GM10248 (cell line): Measurements from ENCODE around the gene IFNGR1.

ENCODE experiments used
- CTCF ChIA-PET: fragments of 300-600 bp; sonication (Branson Sonifier 250); formaldehyde crosslinking; extraction: SDS; loops from one replicate; lab custom pipeline; 2021; ENCODE audit warnings: antibody characterized with exemption; lab: Yijun Ruan, JAX
- POLR2A ChIA-PET: fragments of 350-650 bp; sonication (Branson Sonifier 250); formaldehyde crosslinking; extraction: SDS; loops from one replicate; lab custom pipeline; 2020; ENCODE audit warnings: antibody characterized with exemption; lab: Yijun Ruan, JAX
- DNase-seq: peaks from one replicate; pipeline ENCODE4 v3.0.0; 2012; ENCODE audit errors: extremely low spot score
- TF ChIP-seq, protein P1 (sequence below): IDR thresholded peaks from 2 replicates; pipeline ENCODE4 v1.5.1; 2012; ENCODE audit warnings: mild to moderate bottlenecking, low read depth; ENCODE audit errors: extremely low read depth, missing control alignments, control extremely low read depth

Gene IFNGR1

GRCh38 chr6:137176729-137177128 is 42.5 kb downstream of the IFNGR1 start:
- CTCF ChIA-PET = interaction anchor here (1.3 to 4.1 kb wide), 3 partner anchors 11 to 82 kb away, joined by 4 to 36 read pairs (median 8); no protein-coding TSS in a partner anchor
- TF ChIP-seq, protein P1, sequence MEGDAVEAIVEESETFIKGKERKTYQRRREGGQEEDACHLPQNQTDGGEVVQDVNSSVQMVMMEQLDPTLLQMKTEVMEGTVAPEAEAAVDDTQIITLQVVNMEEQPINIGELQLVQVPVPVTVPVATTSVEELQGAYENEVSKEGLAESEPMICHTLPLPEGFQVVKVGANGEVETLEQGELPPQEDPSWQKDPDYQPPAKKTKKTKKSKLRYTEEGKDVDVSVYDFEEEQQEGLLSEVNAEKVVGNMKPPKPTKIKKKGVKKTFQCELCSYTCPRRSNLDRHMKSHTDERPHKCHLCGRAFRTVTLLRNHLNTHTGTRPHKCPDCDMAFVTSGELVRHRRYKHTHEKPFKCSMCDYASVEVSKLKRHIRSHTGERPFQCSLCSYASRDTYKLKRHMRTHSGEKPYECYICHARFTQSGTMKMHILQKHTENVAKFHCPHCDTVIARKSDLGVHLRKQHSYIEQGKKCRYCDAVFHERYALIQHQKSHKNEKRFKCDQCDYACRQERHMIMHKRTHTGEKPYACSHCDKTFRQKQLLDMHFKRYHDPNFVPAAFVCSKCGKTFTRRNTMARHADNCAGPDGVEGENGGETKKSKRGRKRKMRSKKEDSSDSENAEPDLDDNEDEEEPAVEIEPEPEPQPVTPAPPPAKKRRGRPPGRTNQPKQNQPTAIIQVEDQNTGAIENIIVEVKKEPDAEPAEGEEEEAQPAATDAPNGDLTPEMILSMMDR = no peak
- no peak for DNase-seq
- POLR2A ChIA-PET = no interaction called here

- no peak for DNase-seq
- TF ChIP-seq, protein P1 = no peak
- POLR2A ChIA-PET = no interaction called here
- CTCF ChIA-PET = interaction anchor here (0.7 to 4.1 kb wide), 4 partner anchors 10 to 82 kb away, joined by 3 to 36 read pairs (median 6); no protein-coding TSS in a partner anchor
Observed at GRCh38 chr6:137175868-137176245, 43.3 kb downstream of the IFNGR1 start.

DNA sequence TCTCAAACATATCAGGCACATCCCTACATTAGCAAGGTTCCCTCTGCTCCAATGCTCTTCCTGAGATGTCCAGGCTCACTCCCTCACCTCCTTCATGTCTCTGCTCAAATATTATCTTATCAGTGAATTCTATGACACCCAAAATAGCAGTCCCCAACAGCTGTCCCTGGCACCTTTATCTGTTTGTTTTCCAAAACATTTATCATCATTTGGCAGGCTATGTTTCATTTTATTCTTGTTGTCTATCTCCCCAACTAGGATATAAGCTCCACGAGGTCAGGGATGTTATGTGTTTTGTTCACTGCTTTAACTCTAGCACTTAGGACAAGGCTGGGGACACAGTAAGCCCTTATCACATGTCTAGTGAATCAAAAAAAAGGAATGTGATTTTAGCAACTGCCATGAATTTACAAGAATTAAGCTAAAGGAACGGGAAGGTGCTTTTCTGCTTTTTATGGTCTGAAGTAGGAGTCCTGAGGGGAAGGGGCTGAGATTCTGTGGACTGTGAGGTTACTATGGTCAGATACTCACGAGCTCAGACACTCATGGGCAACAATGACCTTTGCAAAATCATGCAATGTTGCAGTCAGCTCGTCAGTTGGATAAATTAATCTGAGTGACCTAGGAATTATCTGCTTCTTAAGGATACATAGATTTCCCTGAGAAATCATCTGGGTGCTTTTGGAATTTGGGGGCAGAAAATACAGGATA is 43.9 kb downstream of the IFNGR1 start:
- CTCF ChIA-PET = interaction anchor here (0.7 to 4.1 kb wide), 3 partner anchors 10 to 26 kb away, joined by 3 to 36 read pairs (median 4); no protein-coding TSS in a partner anchor
- TF ChIP-seq, protein P1 = no peak
- POLR2A ChIA-PET = no interaction called here
- DNase-seq = no peak

DNA sequence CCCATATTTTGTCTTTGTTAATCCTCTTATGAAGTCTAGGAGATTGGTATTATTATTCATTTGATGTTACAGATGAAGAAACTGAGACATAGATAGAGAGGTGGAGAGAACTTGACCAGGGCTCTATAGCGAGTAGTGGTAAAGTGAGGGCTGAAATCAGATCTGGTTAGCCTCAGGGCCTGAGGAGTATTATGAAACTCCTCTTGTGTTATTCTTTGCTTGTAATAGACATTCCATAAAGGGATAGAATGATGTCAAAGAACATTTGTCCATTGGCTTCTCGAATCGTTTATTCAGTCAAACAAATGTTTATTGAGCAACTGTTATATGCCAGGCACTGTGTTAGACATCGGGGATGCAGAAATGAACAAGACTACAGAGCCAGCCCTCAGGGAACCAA is 45.7 kb downstream of the IFNGR1 start, which contains the start of gene IL22RA2:
IL22RA2 (minus strand) TSS at position 144 of the 400 bp plus-strand sequence. CDS start 11,895 bp downstream, outside the sequence.
- ChIA-PET CTCF (interaction anchor here (0.9 kb wide), 1 partner anchor 54 kb away, joined by 3 read pairs; no protein-coding TSS in a partner anchor), POLR2A (interaction anchor here (0.6 kb wide), 1 partner anchor 127 kb away, joined by 4 read pairs; no protein-coding TSS in a partner anchor)
- TF ChIP-seq, protein P1 = no peak
- no peak for DNase-seq

DNA sequence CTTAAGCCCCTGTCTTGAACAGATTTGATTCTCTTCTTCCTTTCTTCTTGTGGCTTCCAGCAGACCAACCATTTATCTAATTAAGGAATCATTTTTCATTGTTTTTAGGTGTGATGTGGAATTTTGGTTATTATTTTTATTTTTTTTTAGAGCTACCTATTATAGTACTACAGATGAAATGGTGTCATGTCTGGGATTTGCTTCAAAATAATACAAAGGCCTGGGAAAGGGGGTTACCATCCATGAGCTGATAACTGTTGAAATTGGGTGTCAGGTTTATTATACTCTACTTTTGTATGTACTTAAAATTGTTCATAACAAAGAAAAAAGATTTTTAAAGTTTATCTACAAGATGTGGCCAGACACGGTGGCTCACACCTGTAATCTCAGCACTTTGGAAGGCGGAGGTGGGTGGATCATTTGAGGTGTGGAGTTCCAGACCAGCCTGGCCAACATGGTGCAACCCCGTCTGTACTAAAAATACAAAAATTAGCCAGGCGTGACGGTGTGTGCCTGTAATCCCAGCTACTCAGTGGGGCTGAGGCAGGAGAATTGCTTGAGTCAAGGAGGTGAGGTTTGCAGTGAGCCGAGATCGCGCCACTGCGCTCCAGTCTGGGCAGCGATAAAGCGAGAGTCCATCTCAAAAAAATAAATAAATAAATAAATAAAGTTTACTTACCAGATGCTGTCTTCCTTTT is 46.3 kb downstream of the IFNGR1 start:
- ChIA-PET CTCF (interaction anchor here (1.0 to 9.5 kb wide), 9 partner anchors 9 to 96 kb away, joined by 3 to 155 read pairs (median 3); no protein-coding TSS in a partner anchor), POLR2A (interaction anchor here (0.6 kb wide), 1 partner anchor 128 kb away, joined by 4 read pairs; no protein-coding TSS in a partner anchor)
- TF ChIP-seq, protein P1 = no peak
- DNase-seq = no peak
